GM12878 (cell line): ENCODE data around the gene LHB. TPM values are rescaled to one million over a fixed set of nuclear protein-coding genes. Genes with fewer than 3 reads are reported as not detected.

ENCODE experiments used
- ATF7 ChIP-seq: fragments of 450-650 bp; IDR thresholded peaks from 2 replicates; pipeline ENCODE4 v1.6.1; 2016; ENCODE audit warnings: low read depth, mild to moderate bottlenecking
- BHLHE40 ChIP-seq, 2 experiments: fragments of 450-650 bp in 1 of 2; IDR thresholded peaks; 2 replicates each; pipeline ENCODE4 v1.6.1; 2011 to 2017; ENCODE audit warnings: low read depth in 2 of 2, borderline replicate concordance in 1 of 2, improper control_type of control experiment in 1 of 2, low read length in 1 of 2, mild to moderate bottlenecking in 1 of 2
- CBX3 ChIP-seq: fragments of 200-600 bp; sonication (generic); IDR thresholded peaks from 2 replicates; pipeline ENCODE4 v1.6.1; 2016; ENCODE audit warnings: low read depth, borderline replicate concordance
- DPF2 ChIP-seq: fragments of 450-650 bp; IDR thresholded peaks from 2 replicates; pipeline ENCODE4 v1.6.1; 2017; ENCODE audit warnings: mild to moderate bottlenecking
- ETV6 ChIP-seq, 2 experiments: fragments of 450-650 bp in 1 of 2; IDR thresholded peaks in 1 of 2; conservative IDR thresholded peaks in 1 of 2; 2 replicates each; pipeline ENCODE4 v1.6.1; 2014; ENCODE audit warnings: antibody characterized with exemption in 1 of 2, borderline replicate concordance in 1 of 2, low read depth in 1 of 2, mild to moderate bottlenecking in 1 of 2, moderate library complexity in 1 of 2
- FOS ChIP-seq: IDR thresholded peaks from 3 replicates; pipeline ENCODE4 v1.6.1; 2011; ENCODE audit warnings: borderline replicate concordance; ENCODE audit not compliant: insufficient read length; ENCODE audit errors: extremely low read depth
- GATAD2B ChIP-seq: fragments of 450-650 bp; conservative IDR thresholded peaks from 2 replicates; pipeline ENCODE4 v1.6.1; 2017; ENCODE audit warnings: low read depth, mild to moderate bottlenecking, moderate library complexity
- MTA2 ChIP-seq: fragments of 450-650 bp; IDR thresholded peaks from 2 replicates; pipeline ENCODE4 v1.6.1; 2016; ENCODE audit warnings: low read depth, mild to moderate bottlenecking, moderate library complexity
- POU2F2 ChIP-seq: IDR thresholded peaks from 3 replicates; pipeline ENCODE4 v1.6.1; 2011; ENCODE audit warnings: low read depth, mild to moderate bottlenecking, low read length, borderline replicate concordance
- SMARCA5 ChIP-seq: fragments of 450-650 bp; IDR thresholded peaks from 2 replicates; pipeline ENCODE4 v1.6.1; 2017; ENCODE audit warnings: mild to moderate bottlenecking
- YBX1 ChIP-seq: fragments of 450-650 bp; IDR thresholded peaks from 2 replicates; pipeline ENCODE4 v1.6.1; 2016; ENCODE audit warnings: antibody characterized with exemption
- ZSCAN29 ChIP-seq: fragments of 450-650 bp; IDR thresholded peaks from 2 replicates; pipeline ENCODE4 v1.6.1; 2017; ENCODE audit warnings: mild to moderate bottlenecking, moderate library complexity
- ZZZ3 ChIP-seq: IDR thresholded peaks from 2 replicates; pipeline ENCODE4 v1.6.1; 2011; ENCODE audit warnings: low read depth; ENCODE audit not compliant: control insufficient read depth, insufficient read length
- polyA plus RNA-seq, 11 experiments: library from polyadenylated mRNA; depleted of rRNA in 4 of 11; unstranded in 6 of 11; stranded (reverse) in 5 of 11; fragments of >200 nt; fragmentation: Nextera tagmentation in 4 of 11; fragmentation: Illumina TruSeq in 1 of 11; extraction: Ambion mirVana in 4 of 11; extraction: Trizol in 1 of 11; gene quantifications; 1 replicate in 1 of 11; 2 replicates in 10 of 11; pipeline versions ENCODE4 v1.2.1 to v1.2.3, GENCODE V29; 2011 to 2016; ENCODE audit warnings: inconsistent platforms in 2 of 11, missing spikeins in 2 of 11, low read depth in 1 of 11
- total RNA-seq, 4 experiments: library from RNA; depleted of rRNA in 3 of 4; stranded (reverse); fragments of >200 nt in 3 of 4; fragmentation: Illumina TruSeq in 1 of 4; extraction: Trizol in 1 of 4; gene quantifications; 2 replicates each; pipeline versions ENCODE4 v1.2.1 to v1.2.3, GENCODE V29; 2013 to 2021
- TF ChIP-seq, protein P1 (sequence below): IDR thresholded peaks from 2 replicates; pipeline ENCODE4 v1.6.1; 2011; ENCODE audit warnings: borderline replicate concordance, low read depth, mild to moderate bottlenecking, moderate library complexity, low read length; ENCODE audit not compliant: insufficient read depth, poor library complexity, severe bottlenecking
- TF ChIP-seq, protein P2 (sequence below): fragments of 450-650 bp; formaldehyde crosslinking; IDR thresholded peaks from 2 replicates; pipeline ENCODE4 v1.5.0; 2022; ENCODE audit warnings: mild to moderate bottlenecking, missing genetic modification characterization
- TF ChIP-seq, protein P3 (sequence below): IDR thresholded peaks from 2 replicates; pipeline ENCODE4 v1.6.1; 2012; ENCODE audit warnings: low read length, inconsistent platforms
- TF ChIP-seq, protein P4 (sequence below): IDR thresholded peaks from 2 replicates; pipeline ENCODE4 v1.6.1; 2012; ENCODE audit warnings: low read depth, low read length, improper control_type of control experiment
- TF ChIP-seq, protein P5 (sequence below): fragments of 450-650 bp; formaldehyde crosslinking; IDR thresholded peaks from 2 replicates; pipeline ENCODE4 v1.4.0; 2022; ENCODE audit warnings: mild to moderate bottlenecking, moderate library complexity

LHB gene
- total and polyA plus RNA-seq, 10 of the 15 experiments (the other 5 are each of a cell fraction or from before 2014, with no cell fraction given), result 0.20 to 0.72 (median 0.46) TPM; not detected in 5

DNA sequence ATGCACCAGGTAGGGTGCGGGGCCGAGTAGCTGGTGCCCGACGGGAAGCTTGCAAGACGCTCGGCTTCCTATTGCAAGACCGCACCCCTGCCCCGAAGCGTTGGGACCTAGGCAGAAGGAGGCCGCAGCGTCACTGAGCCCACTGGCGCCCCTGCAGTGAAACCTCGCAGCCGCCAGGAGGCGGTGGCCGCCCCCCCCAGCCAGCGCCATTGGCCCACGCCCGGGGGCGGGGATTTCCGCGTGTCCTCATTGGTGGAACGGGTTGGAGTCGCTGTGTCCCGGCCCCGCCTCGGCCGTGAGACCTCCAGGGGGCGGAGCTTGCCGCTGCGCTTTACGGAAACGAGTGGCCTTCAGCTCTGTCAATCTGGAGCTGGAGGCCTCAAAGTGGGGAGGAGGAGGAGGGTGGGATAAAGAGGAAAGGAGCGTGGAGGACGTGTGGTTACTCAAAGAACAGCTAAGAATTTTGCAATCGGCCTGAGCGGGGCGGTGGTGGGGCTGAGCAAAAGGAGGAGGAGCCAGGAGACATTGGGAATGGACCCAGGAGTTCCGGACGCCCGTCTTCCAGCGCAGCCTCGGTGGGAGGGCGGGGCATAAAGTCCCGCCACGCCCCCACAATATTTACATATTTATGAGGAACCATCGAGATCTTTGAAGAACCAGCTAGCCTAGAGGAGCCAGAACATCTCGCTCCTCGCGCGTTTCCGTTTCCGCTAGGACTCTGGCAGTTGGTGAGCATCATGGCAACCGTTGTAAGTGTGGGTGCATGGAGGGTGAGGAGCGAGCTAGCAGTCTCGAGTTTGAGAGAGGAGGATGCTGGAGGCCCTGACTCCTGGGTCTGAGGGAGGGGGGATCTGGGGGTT, 23.5 kb downstream of the LHB start, which contains the start of the genes GYS1 and RUVBL2 (continued):
- TF ChIP-seq MTA2 (peak; percentile 84), ZSCAN29 (no peak; the same call in 1 of the 2 replicates), BHLHE40 (IDR thresholded peaks at IDR 0.05; ENCODE audit: borderline replicate concordance in 1 of 2, low read depth in 2 of 2, low read length in 1 of 2) (peak in 1 of 2 experiments; percentile 53; a peak in 2 of 4 replicates), POU2F2 (peak; percentile 97), CBX3 (no peak), ZZZ3 (no peak), YBX1 (no peak), ETV6 (conservative IDR thresholded peaks at IDR 0.05 in 1 of 2, IDR thresholded peaks at IDR 0.05 in 1 of 2; ENCODE audit: borderline replicate concordance in 1 of 2, low read depth in 1 of 2) (no peak), DPF2 (peak; percentile 93), ATF7 (peak; percentile 86), SMARCA5 (peak; percentile 85; the same call in 1 of the 2 replicates), FOS (peak; percentile 55), GATAD2B (peak; percentile 93)
- TF ChIP-seq, protein P1, sequence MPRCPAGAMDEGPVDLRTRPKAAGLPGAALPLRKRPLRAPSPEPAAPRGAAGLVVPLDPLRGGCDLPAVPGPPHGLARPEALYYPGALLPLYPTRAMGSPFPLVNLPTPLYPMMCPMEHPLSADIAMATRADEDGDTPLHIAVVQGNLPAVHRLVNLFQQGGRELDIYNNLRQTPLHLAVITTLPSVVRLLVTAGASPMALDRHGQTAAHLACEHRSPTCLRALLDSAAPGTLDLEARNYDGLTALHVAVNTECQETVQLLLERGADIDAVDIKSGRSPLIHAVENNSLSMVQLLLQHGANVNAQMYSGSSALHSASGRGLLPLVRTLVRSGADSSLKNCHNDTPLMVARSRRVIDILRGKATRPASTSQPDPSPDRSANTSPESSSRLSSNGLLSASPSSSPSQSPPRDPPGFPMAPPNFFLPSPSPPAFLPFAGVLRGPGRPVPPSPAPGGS, result no peak
- TF ChIP-seq, protein P2, sequence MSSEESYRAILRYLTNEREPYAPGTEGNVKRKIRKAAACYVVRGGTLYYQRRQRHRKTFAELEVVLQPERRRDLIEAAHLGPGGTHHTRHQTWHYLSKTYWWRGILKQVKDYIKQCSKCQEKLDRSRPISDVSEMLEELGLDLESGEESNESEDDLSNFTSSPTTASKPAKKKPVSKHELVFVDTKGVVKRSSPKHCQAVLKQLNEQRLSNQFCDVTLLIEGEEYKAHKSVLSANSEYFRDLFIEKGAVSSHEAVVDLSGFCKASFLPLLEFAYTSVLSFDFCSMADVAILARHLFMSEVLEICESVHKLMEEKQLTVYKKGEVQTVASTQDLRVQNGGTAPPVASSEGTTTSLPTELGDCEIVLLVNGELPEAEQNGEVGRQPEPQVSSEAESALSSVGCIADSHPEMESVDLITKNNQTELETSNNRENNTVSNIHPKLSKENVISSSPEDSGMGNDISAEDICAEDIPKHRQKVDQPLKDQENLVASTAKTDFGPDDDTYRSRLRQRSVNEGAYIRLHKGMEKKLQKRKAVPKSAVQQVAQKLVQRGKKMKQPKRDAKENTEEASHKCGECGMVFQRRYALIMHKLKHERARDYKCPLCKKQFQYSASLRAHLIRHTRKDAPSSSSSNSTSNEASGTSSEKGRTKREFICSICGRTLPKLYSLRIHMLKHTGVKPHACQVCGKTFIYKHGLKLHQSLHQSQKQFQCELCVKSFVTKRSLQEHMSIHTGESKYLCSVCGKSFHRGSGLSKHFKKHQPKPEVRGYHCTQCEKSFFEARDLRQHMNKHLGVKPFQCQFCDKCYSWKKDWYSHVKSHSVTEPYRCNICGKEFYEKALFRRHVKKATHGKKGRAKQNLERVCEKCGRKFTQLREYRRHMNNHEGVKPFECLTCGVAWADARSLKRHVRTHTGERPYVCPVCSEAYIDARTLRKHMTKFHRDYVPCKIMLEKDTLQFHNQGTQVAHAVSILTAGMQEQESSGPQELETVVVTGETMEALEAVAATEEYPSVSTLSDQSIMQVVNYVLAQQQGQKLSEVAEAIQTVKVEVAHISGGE (CRISPR knock-in tag), result no peak
- TF ChIP-seq, protein P3, sequence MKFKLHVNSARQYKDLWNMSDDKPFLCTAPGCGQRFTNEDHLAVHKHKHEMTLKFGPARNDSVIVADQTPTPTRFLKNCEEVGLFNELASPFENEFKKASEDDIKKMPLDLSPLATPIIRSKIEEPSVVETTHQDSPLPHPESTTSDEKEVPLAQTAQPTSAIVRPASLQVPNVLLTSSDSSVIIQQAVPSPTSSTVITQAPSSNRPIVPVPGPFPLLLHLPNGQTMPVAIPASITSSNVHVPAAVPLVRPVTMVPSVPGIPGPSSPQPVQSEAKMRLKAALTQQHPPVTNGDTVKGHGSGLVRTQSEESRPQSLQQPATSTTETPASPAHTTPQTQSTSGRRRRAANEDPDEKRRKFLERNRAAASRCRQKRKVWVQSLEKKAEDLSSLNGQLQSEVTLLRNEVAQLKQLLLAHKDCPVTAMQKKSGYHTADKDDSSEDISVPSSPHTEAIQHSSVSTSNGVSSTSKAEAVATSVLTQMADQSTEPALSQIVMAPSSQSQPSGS, result no peak
- TF ChIP-seq, protein P4, sequence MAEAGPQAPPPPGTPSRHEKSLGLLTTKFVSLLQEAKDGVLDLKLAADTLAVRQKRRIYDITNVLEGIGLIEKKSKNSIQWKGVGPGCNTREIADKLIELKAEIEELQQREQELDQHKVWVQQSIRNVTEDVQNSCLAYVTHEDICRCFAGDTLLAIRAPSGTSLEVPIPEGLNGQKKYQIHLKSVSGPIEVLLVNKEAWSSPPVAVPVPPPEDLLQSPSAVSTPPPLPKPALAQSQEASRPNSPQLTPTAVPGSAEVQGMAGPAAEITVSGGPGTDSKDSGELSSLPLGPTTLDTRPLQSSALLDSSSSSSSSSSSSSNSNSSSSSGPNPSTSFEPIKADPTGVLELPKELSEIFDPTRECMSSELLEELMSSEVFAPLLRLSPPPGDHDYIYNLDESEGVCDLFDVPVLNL, result no peak
- TF ChIP-seq, protein P5, sequence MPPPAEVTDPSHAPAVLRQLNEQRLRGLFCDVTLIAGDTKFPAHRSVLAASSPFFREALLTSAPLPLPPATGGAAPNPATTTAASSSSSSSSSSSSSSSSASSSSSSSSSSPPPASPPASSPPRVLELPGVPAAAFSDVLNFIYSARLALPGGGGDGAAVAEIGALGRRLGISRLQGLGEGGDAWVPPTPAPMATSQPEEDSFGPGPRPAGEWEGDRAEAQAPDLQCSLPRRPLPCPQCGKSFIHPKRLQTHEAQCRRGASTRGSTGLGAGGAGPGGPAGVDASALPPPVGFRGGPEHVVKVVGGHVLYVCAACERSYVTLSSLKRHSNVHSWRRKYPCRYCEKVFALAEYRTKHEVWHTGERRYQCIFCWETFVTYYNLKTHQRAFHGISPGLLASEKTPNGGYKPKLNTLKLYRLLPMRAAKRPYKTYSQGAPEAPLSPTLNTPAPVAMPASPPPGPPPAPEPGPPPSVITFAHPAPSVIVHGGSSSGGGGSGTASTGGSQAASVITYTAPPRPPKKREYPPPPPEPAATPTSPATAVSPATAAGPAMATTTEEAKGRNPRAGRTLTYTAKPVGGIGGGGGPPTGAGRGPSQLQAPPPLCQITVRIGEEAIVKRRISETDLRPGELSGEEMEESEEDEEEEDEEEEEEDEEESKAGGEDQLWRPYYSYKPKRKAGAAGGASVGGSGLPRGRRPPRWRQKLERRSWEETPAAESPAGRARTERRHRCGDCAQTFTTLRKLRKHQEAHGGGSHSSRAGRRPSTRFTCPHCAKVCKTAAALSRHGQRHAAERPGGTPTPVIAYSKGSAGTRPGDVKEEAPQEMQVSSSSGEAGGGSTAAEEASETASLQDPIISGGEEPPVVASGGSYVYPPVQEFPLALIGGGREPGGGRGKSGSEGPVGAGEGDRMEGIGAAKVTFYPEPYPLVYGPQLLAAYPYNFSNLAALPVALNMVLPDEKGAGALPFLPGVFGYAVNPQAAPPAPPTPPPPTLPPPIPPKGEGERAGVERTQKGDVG (CRISPR knock-in tag), result no peak
